Stimulated activated CD4-positive, alpha-beta T cell treated with anti-CD3 and anti-CD28 coated beads, Interleukin-2, amount 100 ng/mL, for 4 hours (primary cell): ENCODE measurements around the gene NUDT1.

Experiments
- DNase-seq: peaks from one replicate; pipeline ENCODE4 v3.0.0-alpha.2; 2020; ENCODE audit warnings: low read depth

NUDT1 gene

GRCh38 chr7:2224491-2224928 lies 17.5 kb upstream of the NUDT1 start:
- DNase-seq: no peak

DNA sequence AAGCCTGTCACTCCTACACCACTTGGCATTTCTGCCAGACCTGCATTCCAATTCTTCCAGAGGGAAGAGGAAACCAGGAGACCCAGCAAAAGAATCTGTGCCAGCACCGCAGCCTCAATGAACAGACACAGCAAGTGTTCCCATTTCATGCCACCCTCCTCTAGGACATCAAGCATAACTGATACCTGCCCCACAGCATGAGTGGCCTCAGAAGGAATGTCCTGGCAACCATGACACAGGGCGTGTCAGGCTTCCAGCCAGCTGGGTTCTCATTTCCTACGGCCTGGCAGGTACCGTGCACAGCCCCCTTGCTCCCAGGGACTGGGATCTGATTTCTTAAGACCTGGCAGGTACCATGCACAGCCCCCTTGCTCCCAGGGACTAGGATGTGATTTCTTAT lies 17.1 kb upstream of the NUDT1 start:
- DNase-seq: no peak

DNA sequence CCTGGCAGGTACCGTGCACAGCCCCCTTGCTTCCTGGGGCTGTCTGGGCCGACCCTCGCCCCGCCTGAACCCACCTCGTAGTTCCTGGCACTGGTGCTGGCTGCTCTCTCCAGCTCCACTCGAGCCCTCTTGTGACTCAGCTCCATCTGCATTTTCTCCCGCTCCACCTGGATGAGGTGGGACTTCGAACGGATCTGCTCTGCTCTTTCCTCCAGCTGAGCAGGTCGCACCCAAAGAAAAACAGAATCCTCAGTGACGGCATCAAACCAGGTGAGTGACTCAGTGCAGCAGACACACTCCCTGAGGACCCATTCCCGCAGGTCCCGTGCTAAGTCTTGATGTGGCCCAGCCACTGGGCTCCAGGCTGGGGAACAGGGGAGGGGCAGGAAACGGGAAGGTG lies 16.7 kb upstream of the NUDT1 start:
- no peak for DNase-seq

- DNase-seq: no peak
Observed at GRCh38 chr7:2225830-2226229, 16.2 kb upstream of the NUDT1 start.

DNA sequence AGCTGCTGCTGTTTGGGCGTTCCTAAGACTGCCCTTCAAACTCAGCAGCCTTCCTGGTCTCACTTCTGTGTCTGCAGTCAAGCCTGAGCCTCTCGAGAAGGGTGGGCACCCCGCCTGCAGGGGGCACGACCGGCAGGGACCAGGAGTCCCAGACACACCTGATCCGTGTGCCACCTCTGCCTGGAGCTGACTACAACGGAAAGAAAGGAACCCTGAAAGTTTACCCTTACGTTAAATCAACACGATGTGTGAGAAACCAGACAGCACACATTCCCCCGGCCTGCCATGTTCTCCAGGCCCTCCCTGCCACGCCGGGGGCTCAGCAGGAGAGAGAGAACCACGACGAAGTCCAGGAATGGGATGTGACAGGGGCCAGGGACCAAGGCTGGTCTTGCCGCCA lies 14.3 kb upstream of the NUDT1 start:
- DNase-seq: no peak

GRCh38 chr7:2228921-2229320 lies 13.1 kb upstream of the NUDT1 start:
- no peak for DNase-seq

DNA sequence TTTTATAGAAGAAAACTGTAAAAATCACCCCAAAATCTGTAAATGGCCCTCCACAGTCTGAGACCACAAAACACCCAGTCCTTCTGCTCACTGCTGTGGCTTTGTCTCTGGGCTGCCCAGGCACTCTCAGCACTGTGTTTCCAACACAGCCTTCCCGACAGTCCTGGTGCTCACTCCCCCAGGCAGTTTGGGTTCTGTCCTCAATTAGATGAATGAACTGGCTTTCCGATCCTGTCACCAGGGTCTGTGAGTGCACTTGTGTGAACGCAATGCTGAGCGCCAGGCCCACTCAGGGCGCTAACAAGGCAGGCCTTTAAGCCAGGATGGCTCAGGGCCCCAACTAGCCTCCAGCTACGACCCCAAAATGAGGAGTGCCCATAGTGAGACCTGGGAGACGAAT lies 12.6 kb upstream of the NUDT1 start:
- DNase-seq: no peak

DNA sequence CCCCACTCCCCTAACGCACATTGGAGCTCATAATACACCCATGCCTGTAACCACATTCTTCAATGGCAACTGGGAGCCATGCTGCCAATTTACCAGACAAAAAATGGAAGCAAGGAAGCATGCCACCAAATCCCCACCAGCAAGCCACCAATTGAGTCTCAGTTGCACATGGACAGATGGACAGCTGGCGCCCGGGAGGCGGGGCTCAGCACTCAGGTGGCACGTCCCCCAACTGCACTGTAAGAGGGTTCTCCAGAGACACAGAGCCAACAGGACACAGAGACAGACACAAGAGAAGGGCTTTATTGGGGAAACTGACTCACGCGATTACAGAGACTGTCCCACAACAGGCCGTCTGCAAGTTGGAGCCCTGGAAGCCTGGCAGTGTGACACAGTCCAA lies 11.8 kb upstream of the NUDT1 start:
- DNase-seq: no peak

GRCh38 chr7:2230882-2231281 lies 11.1 kb upstream of the NUDT1 start:
- DNase-seq: no peak

DNA sequence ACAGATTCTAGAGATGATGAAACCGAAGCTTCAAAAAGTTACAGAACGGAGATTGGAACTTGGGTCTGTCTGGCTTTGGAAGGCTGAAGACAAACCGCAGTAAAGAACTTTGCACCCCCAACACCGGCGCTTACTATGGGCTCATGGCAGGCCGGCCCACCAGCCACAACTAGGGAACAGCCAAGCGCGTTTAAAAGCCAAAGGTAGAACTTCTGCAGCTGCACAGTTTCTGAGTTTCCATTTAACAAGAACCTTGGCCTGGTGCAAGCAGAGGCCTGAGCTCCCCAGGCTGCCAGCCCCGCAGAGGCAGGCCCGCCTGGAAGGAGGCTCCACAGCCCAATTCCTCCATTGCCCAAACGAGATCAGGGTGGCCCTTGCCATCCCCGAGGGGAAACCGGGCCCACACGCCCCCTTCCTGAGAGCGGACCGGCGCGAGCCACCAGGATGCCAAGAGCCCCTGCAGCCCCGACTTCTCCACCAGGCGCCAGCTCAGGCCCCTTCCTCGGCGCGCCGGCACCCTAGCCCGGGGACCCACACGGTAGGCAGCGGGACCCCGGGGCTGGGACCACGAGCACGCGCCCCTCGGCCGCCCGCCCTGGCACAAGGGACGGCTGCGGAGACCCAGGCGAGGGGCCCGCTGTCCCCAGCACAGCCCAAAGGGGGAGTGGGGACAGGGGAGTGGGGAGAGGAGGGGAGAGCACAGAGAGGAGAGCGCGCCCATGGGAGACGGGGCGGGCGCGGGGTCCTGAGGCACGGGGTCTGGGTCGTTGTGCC lies 9.8 kb upstream of the NUDT1 start:
- no peak for DNase-seq

DNA sequence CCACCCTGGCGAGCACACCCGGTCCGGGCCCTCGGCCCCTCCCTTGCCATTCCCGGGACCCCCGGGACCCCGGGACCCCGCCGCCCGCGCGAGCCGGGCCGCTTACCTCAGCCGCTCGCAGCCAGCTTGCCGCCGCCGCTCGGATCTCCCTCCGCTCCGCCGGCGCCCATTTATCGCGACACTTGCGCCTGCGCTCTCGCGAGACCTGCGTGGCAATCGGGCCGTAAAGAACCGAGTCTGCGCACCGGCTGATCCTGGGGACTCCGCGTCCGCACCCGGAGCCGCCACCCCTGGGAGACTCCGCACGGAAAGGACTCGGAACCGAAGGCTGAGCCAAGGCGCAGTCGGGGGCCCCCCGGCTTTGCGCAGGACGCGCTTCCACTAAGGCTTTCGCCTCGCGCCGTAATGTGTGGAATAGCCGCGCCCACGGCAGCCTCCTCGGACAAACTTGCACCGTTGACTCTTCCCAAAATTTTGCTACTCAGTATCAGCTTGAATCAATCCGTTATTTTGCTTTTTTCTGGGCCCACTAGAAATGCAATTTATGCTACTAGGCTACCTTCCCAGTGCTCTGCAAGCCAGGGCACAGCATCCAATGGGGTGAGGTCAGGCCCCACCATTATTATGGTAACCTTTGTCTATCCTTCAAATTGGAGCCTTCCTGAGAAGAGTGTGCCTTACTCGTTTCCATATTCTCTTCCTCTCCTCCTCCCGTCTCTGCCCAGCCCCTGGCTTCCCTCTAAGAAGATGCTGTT lies 9.1 kb upstream of the NUDT1 start, which contains the start of gene MAD1L1:
MAD1L1 (minus strand) TSS at position 180 of the 755 bp plus-strand sequence. CDS start 2,812 bp downstream, outside the sequence.
- peak; percentile 83 for DNase-seq

GRCh38 chr7:2233926-2234325 lies 8.1 kb upstream of the NUDT1 start:
- no peak for DNase-seq

GRCh38 chr7:2237109-2237602 lies 4.9 kb upstream of the NUDT1 start:
- no peak for DNase-seq

GRCh38 chr7:2239242-2239641 lies 2.8 kb upstream of the NUDT1 start:
- no peak for DNase-seq

GRCh38 chr7:2242541-2243429 lies 759 bp downstream of the NUDT1 start:
- DNase-seq: no peak

DNA sequence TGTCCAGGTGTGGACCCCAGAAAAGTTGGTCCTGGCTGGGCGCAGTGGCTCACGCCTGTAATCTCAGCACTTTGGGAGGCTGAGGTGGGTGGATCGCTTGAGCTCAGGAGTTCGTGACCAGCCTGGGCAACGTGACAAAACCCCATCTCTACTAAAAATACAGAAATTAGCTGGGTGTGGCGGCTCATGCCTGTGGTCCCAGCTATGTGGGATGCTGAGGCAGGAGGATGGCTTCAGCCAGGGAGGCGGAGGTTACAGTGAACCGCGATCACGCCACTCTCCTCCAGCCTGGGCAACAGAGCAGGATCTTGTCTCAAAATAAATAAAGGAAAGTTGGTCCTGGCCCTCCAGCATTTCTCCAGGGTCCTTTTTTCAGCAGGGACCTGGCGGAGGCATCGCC lies 1.4 kb downstream of the NUDT1 start:
- DNase-seq: no peak

DNA sequence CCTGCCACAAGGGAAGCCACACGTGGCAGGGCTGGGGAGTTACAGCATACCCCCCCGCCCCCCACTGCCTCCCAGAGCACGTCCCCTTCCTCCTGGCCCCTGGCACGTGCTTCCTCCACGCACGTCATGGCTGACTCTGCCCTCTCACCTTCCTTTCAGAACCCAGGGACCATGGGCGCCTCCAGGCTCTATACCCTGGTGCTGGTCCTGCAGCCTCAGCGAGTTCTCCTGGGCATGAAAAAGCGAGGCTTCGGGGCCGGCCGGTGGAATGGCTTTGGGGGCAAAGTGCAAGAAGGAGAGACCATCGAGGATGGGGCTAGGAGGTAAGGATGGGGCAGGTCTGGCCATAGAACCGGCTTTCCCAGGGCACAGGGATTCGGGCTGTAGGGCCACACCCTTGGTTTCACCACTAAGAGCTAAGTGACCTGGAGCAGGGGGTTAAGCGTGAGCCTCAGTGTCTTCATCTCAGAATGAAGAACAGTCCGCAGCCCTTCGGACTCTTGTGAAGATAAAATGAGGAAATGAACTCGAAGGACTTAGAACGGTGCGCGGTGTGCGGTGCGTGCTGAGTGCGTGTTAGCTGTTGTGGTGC lies 2.5 kb downstream of the NUDT1 start:
- no peak for DNase-seq

DNA sequence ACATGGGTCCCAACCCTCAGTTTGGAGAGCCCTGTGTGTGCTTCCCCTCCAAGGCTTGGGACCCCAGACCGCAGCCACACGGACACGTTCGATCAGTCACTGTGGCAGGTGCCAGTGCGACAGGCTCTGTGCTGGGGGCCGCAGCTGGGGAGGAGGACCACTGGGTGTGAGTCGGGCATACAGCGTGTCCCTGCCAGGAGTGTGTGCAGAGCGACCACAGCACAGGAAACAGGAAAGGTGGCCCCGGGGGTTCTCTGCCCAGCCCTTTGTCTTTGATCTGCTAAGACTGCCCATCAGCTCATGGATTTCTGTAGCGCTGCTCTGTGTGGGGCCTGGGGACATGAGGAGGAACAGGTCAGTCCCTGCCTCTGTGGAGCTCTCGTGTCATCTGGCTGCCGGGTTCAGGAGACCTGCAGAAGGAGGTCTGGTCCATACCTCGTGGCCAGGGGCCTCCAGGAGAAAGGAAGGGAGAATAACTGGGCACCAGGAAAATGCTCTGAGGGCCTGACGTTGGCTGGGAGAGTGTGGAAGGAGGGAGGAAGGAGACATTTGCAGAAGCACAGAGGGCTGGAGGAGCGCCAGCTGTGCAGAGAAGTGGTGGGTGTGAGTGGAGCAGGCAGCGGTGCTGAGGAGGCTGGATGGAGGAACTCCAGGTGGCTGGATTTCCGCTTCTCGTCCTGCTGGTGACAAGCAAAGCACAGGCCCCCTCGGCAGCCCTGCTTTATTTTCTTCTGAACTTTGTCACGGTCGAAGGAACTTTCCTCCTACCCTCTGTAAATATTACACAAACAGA lies 4.1 kb downstream of the NUDT1 start:
- no peak for DNase-seq

- no peak for DNase-seq
Observed at GRCh38 chr7:2247141-2247995, 5.3 kb downstream of the NUDT1 start.
